Hindlimb muscle (tissue), 1 donor: Measurements from ENCODE around the gene BLVRA. TPM values are rescaled to one million over a fixed set of nuclear protein-coding genes. Genes with fewer than 3 reads are reported as not detected.

Experiments
- DNase-seq: peaks from one replicate; pipeline ENCODE4 v3.0.0-alpha.2; 2013
- polyA plus RNA-seq: library from polyadenylated mRNA; unstranded; fragments of 120-200 nt; gene quantifications from one replicate; pipeline ENCODE4 v1.2.1, GENCODE V29; 2013; ENCODE audit not compliant: insufficient read length

The BLVRA gene
- polyA plus RNA-seq, 1 donor: 29.3 TPM

DNA sequence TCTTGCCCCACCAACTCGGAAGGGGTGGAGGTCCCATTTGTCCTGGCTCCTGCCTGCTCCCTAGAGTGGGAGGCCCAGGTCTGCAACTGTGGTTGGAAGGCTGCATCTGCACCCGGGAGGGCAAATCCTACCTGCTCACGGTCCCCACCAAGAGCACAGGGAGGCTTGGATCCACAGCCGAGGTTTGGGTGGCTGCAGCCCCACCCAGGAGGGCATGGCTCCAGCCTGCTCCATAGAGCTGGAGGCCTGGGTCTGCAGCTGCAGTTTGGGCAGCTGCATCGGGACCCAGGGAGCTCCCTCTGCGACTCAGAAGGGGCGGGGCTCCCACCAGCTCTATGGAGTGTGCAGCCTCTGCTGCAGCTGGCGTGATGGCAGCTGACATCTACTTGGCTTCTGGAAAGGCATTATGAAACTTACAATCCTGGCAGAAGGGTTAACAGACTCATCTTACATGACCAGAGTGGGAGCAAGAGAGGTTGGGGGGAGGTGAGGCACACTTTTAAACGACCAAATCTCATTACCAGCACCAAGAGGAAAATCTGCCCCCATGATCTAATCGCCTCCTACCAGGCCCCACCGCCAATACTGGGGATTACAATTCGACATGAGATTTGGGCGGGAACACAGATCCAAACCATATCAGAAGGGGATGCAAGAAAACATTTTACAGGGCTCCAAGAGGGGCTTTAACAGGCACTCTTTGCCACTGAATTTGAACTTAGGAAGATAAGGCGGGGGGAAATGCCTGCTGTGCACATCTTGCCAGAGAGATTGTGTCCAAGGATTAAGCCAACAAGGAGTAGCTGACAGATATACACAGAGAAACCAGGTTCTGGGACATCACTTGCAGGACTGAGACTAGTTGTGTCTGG, 8.2 kb upstream of the BLVRA start:
- peak; percentile 56 for DNase-seq

DNA sequence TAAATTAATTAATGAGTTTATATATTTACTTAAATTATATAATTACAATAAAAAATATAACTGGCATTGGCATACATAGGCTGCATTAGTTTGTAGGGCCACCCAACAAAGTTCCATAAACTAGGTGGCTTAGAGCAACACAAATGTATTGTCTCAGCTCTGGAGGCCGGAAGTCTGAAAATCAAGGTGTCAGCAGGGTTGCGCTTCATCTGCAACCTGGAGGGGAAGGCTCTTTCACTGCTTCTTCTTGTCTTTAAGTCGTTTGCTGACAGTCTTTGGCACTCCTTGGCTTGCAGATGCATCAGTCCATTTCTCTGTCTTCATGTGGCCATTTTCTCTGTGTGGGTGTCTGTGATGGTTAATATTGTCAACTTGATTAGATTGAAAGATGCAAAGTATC, 6.1 kb upstream of the BLVRA start:
- no peak for DNase-seq

DNA sequence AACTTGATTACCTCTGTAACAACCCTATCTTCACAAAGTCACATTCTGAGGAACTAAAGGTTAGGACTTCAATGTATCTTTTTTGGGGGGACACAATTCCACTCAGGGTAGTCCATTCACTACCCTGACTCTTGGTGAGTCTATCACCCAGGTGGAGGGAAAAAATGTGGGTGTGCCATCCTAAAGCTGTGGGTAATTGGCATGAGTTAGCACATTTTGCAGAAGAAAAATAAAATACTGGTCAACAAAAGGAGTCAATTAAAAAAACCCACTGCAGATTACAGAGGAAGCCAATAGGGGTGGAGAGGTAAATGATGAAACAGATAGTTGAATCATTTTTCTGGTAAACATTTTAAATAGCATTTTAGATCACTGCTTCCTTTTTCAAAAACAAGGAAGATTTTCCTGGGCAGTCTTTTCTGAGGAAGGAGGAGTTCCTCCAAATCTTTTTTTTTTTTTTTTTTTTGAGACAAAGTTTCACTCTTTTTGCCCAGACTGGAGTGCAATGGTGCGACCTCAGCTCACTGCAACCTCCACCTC, 5.1 kb upstream of the BLVRA start:
- DNase-seq: no peak

DNA sequence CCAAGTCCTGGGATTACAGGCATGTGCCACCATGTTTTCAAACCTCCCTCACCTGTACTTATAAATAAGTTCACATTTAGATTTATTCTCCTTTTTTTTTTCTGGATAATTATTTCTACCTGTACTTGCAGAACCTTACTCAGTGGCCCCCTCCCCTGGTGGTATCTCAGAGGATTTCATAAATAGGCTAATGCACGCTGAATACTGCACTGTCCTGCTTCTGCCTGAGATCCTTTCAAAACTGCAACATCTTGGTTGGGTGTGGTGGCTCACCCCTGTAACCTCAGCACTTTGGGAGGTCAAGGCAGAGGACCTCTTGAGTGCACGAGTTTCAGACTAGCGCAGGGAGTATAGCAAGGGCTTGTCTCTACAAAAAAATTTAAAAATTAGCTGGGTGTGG, 4.6 kb upstream of the BLVRA start:
- no peak for DNase-seq

DNA sequence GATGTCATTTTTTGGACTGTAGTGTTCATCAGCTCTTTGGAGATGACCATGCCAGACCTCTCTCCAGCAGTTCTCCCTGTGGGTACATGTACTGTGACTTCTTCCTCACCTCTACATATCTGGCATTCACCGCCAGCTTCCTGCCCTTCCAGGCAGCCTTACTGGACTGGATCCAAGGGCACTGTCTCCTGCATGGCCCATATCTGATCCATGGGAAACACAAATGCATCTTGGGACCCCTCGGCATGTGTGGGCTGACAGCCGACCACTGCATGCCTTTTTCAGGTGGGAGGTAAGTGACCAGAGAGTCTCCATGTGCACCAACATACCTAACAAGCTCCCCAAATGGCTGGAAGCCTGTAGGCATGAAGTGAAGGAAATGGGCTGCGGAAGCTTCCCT, 3.9 kb upstream of the BLVRA start:
- DNase-seq: no peak

DNA sequence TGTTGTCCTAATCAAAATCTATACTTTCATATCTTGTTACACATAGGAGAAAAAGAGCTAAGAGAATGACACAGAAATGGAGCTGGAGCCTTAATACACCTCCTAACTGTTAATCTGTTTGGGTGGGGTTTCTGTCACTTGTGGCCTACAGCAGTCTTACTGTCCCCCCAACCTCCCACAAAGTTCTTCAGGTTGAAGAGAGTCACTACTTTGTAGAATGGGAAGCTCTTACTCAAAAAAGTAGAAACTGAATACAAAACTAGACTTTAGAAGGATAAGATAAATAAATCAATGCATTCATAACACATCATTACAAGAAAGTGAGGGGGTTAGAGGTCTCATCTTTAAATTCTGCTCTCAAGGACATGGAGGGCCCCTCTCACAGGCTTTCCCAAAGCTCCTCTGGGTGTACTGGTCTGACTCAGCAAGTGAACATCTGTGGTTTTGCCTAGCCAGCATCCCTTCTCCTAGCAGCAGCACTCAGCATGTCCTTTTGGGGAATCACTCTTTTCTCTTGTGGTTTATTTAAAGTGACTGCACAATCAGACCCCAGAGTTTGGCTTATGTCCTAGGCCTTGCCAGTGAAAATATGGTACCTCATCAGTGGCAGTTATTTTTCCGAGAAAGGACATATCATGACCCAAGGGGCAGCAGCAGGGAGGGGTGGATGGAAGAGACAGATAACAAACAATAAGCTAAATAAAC, 2.0 kb upstream of the BLVRA start:
- no peak for DNase-seq

DNA sequence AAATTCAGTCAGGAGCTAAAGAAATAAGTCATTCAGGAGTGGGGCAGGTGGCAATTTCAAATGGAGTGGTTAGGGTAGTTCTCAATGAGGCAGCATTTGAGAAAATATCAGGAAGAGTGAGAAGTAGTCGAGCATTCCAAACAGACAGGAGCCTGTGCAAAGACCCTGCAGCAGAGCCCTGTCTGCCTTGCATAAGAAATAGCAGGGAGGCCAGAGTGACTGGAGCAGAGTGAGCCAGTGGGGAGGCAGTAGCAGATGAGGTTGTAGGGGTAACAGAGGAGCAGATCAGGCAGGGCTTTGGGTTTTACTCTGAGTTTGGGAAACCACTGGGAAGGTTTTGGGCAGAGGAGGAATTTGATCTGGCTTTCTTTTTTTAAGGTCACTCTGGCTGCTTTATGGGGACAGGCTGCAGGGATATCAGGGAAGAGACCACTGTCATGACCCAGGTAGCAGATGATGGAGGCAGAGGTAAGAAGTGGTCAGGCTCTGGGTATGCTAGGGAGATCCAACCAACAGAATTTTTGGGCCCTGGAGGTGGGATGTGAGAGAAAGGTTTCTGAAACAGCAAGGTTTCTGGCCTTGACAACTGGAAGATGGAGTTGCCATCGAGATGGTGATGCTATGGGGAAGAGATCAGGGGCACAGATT, 1.3 kb upstream of the BLVRA start:
- no peak for DNase-seq

DNA sequence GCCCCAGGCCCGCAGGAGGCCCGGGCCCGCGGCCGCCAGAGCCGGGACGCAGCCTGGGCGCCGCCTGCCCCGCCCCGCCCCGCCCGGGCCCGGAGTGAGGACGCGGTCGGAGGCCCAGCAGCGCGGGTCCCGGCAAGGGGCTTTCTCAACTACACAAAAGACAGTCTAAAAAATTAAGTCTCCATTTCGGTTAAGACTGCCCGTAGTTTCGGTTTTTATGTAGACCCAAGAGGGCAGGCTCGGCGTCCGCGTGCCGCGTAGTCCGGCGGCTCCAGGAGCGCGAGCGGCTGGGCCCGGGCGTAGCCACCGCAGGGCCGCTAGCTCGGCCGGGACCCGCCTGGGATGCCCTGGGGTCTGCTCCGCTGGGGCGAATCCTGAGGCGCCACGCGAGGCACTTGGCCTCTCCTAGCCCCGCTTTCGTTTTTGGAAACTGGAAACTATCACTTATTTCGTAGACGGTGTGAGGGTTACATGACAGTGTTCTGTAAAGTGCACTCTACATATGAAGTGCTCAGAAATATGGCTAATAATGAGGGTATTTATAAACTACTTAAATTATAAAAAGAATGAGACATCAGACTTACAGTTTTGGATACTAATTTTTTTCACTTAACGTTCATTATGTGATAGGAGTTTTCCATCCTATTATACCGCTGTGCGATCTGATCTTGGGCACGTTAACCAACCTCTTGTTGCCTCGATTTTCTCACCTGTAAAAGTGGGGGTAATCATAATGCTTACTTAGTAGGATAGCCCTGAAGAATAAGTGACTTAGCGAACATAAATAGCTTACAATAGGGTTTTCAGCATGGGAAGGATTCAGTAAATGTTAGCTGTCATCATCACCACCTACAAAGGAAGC, 573 bp downstream of the BLVRA start:
- peak; percentile 48 for DNase-seq

DNA sequence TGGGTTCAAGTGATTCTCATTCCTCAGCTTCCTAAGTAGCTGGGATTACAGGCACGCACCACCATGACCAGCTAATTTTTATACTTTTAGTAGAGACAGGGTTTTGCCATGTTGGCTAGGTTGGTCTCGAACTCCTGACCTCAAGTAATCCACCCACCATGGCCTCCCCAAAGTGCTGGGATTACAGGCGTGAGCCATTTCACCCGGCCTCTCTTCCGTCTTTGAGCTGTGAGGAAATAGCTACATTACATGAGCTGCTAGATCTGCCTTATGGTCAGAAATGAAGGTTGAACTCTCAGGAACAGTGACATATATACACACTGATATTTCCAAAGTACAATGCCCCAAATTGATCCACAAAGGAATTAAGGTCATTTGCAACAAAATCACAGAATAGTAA, 2.4 kb downstream of the BLVRA start:
- DNase-seq: no peak

DNA sequence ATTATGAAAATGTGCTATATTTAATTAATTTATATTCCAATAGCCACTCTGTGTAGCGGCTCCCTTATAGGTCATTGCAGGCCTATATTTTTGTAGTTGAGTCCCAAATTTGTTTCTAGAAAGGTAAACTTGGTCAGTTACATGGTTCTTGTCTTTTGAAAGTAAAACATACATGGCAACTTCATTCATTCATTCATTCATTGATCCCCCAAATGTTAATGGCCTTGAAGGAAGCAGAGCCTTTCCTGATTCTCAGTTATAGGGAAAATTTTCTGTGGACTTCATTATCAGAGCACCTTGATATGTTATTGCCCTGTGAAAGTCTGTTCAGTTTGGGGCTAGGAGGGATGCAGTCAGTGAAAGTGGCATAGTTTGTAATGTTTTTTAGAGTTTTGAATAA, 2.9 kb downstream of the BLVRA start:
- DNase-seq: no peak

DNA sequence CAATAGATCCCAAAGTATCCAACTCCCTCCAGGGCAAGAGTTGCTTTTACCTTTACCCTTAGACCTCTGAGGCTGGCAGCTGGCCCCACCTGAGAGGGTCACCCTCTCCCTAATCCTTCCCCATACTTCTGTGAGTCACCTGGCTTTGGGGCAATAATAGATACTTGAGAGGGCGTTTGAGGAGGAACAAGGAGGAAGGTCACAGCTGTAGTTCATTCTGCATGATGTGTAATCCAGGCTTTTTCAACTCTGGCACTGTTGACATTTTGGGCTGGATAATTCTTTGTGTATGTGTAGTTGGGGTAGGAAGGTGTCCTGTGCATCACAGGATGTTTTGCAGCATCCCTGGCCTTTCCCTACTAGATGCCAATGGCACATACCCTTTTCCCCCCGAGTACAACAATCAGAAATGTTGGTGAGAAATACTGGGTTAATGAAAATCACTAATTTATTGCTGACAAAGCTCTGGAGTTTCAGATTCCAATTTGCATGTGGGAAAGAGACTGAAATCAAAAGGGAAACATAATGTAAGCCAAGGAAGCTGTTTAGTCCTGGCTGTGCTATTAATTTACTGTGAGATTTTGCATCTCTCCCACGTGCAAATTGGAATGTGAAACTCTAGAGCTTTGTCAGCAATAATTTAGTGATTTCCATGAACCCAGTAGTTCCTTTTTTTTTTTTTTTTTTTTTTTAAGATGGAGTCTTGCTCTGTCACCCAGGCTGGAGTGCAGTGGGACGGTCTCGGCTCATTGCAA, 3.6 kb downstream of the BLVRA start:
- DNase-seq: no peak

DNA sequence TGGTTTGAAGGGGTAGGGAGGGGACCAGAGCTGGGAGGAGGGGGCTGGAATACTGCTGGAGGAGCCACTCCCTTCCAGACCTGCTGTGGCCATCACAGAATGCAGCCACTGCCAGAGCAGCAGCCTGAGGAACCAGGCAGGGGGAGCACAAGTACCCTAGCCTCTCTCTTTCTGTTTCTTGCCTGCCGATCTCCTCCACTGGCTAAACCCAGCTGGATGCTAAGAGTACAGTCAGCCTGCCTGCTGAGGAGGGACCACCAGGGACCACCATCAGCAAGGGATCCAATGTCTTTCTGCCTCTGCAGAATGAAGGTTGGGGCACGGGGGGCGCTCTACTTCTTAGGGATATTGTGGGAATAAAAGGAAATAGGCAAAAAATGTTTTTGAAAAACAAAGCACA, 4.7 kb downstream of the BLVRA start:
- no peak for DNase-seq

DNA sequence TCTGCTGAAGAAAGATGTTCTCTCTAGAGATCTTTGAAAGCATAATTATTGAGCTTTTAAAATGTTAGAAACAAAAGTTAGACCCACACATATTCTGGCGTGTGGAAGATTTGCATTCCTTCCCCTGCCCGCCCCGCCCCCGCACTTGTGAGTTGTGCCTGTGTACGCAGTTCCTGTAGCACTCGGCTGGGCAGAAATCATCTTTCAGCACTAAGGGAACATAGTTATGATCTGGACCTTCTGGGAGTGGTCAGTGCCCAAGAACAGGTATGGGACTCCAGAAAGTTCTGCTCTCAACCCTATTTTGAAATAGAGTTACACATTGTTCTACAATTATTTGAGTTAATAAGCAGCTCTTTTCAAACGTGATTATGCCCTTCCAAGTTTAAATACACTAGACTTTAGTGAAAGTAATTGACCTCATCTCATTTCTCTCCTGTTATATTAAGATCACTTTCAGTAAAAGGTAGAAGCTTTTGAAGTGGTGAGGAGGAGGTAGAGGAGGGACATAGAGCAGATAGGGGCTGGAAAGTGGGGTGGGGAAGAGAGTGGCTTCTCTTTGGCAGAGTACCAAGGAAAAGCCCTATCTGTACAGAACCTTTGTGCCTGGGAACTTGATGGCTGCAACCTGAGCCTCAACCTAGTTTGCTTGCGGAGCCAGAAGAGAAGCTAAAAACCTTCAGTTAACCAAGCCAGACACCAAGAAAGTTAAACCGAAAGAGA, 5.7 kb downstream of the BLVRA start:
- DNase-seq: no peak

DNA sequence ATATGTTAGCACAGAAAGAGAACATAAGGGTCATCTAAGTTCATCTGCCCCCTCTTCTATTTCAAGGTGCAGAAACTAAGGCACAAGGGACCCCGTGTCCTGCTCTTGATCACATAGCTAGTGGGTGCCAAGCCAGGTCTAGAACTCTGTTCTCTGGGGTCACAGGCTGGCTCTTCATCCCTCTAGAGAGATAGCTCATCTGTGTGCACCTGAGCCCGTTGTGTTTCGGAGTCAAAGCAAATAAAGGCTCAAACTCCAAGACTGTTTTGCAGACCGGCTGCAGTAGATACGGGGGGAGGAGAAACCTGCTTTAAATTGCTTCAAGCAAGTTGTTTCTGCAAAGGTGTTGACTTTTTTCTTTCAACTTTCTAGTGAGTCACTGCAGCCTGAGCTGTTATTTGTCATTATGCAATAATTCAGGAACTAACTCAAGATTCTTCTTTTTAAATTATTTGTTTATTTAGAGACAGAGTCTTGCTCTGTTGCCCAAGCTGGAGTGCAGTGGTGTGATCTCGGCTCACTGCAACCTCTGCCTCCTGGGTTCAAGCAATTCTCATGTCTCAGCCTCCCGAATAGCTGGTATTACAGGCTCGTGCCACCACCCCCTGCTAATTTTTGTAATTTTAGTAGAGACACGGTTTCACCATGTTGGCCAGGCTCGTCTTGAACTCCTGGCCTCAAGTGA, 6.5 kb downstream of the BLVRA start:
- no peak for DNase-seq

DNA sequence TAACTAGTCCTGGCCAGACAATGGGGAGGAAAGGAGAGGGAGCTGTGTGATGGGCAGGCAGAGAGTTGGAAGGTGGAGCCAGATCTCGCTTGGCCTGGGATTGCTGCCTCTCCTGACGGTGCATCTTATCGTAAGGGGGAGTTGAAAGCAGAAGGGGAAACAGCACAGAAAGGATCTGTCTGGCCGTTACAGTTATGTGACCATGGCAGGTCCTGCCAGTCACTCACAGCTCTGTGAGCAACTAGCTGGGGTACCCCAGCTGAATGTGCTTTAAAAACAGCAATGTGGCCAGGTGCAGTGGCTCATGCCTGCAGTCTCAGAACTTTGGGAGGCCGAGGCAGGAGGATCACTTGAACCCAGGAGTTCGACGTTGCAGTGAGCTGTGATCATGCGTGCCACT, 8.1 kb downstream of the BLVRA start:
- DNase-seq: no peak

DNA sequence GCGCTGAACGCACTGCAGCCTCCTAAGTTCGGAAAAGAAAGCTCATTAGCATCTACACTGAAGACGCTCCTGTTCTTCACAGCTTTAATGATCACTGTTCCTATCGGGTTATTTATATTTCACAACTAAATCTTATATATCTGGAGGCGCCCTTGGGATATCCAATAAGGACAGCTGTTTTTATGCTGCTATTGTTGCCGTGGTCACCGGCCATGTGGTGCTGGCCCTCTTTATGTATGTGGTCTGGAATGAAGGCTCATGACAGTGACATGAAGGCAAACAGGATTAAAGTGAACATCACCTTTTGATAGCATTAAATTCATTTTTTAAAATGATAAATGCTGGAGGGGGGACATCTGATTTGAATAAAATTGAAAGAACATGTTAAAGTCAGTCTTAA, 8.8 kb downstream of the BLVRA start:
- no peak for DNase-seq

DNA sequence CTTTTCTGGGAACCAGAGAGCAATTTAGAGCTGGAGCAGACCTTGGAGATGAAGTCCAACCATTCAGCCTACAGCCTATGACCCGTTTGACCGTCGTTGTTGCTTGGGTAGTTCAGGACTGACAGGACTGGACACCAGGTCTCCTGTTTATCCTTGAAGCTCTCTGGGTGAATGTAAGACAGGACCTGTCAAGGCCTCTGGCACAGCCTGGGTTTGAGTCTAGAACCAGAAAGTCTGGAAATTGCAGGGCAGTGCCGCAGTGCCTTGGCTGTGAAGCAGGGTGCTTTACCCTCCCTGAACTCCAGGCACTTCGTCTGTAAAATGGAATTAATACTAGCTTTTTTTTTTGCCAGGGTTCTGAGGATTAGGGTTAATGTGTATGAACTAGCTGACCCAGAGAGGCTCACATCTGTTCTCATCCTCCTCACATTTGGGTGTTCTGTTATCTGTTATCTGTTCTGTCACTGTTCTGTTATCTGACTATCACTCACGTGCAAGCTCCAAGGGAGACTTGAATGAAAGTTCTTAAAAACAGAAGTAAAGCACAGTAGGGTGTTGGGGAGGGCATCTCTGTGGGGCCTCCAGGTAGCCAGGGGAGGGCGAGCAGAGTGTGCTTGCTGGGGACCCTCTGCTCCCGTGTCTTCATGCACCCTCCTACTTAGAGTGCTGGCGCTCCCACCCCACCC, 9.9 kb downstream of the BLVRA start:
- DNase-seq: no peak

DNA sequence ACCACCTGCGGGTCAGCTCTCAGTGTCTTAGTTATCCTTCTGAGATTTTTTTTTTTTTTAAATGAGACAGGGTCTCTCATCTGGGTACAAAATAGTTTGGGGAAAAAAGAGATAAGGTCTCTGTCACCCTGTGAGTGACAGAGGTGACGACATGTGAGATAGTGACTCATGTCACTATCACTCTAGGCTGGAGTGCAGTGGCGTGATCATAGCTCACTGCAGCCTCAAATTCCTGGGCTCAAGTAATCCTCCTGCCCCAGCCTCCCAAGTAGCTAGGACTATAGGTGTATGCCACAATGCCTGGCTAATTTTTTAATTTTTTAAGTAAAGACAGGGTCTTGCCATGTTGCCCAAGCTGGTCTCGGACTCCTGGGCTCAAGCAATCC, 10.4 kb downstream of the BLVRA start:
- DNase-seq: no peak

DNA sequence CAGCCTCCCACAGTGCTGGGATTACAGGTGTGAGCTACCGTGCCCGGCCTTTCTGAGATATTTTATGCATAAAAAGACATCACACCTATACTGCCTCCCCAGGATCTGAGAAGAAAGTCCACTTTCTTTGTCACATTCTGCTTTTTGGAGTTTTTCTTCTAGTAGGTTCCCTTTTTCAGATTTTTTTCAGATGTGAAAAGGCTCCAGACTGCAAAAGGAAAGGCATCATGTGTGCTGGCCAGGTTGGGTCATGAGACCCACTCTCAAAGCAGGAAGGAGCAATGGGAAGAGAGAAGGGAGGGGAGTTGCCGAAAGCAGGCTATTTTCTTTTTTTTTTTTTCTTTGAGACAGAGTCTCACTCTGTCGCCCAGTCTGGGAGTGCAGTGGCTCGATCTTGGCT, 10.8 kb downstream of the BLVRA start:
- DNase-seq: no peak
